Progenitor cell of endocrine pancreas (in vitro differentiated cells): ENCODE measurements around the gene FETUB. TPM values are rescaled to one million over a fixed set of nuclear protein-coding genes. Genes with fewer than 3 reads are reported as not detected.

Experiments
- DNase-seq: peaks from one replicate; pipeline ENCODE4 v3.0.0; 2021; ENCODE audit warnings: low spot score; ENCODE audit not compliant: unreplicated experiment
- H3K27ac Mint-ChIP-seq: 2 replicates; pipeline ENCODE4 v1.8.0; 2021; ENCODE audit warnings: mild to moderate bottlenecking, moderate library complexity, mixed read lengths
- H3K27me3 Mint-ChIP-seq: 2 replicates; pipeline ENCODE4 v1.8.0; 2021; ENCODE audit warnings: mixed read lengths
- H3K36me3 Mint-ChIP-seq: 2 replicates; pipeline ENCODE4 v1.8.0; 2022; ENCODE audit warnings: mixed read lengths; ENCODE audit not compliant: insufficient read depth
- H3K4me1 Mint-ChIP-seq: 2 replicates; pipeline ENCODE4 v1.8.0; 2021; ENCODE audit warnings: low read depth, mixed read lengths
- H3K4me3 Mint-ChIP-seq: 2 replicates; pipeline ENCODE4 v1.8.0; 2021; ENCODE audit warnings: low read depth, mild to moderate bottlenecking, moderate library complexity, mixed read lengths
- H3K9me3 Mint-ChIP-seq: 2 replicates; pipeline ENCODE4 v1.8.0; 2021; ENCODE audit warnings: low read depth, mixed read lengths
- CTCF ChIP-seq: fragments of 200-600 bp; sonication (generic); IDR thresholded peaks from one replicate; pipeline ENCODE4 v1.5.0; 2021; ENCODE audit warnings: antibody characterized with exemption, mild to moderate bottlenecking; ENCODE audit not compliant: unreplicated experiment
- total RNA-seq: library from RNA; stranded (reverse); gene quantifications from 2 replicates; pipeline ENCODE4 v1.2.1, GENCODE V29; 2021

Gene FETUB
- total RNA-seq, 1 donor from 2014 or later = not detected

GRCh38 chr3:186609247-186609868, 30.8 kb upstream of the FETUB start:
- Mint-ChIP-seq H3K4me3 (no peak overlapping the region), H3K9me3 (no peaks in the 10 kb centered on the region)

GRCh38 chr3:186612065-186612464, 28.1 kb upstream of the FETUB start:
- peaks cover 35% of the 10 kb centered on the region for H3K27me3 Mint-ChIP-seq
- no peak for DNase-seq
- peaks cover 5% of the 10 kb centered on the region for H3K4me1 Mint-ChIP-seq

More at GRCh38 chr3:186609247-186609868, 30.8 kb upstream of the FETUB start:
- peaks cover 19% of the 10 kb centered on the region for H3K27me3 Mint-ChIP-seq
- DNase-seq = no peak
- no peak for TF ChIP-seq CTCF
- H3K36me3 Mint-ChIP-seq = no peaks in the 10 kb centered on the region
- no peak overlapping the region for H3K27ac Mint-ChIP-seq
- peaks cover 25% of the 10 kb centered on the region for H3K4me1 Mint-ChIP-seq

GRCh38 chr3:186612721-186613636, 27.2 kb upstream of the FETUB start, which contains the start of gene AHSG:
AHSG (plus strand) TSS chr3:186613060; CDS start chr3:186613142, 82 bp downstream.
- no peaks in the 10 kb centered on the region for H3K36me3 Mint-ChIP-seq
- H3K4me3 Mint-ChIP-seq = no peak within 1 kb of the TSS
- H3K27me3 Mint-ChIP-seq = peaks cover 44% of the 10 kb centered on the region
- DNase-seq = no peak
- H3K4me1 Mint-ChIP-seq = peaks cover 5% of the 10 kb centered on the region
- H3K27ac Mint-ChIP-seq = no peak within 1 kb of the TSS
- no peak for TF ChIP-seq CTCF
- no peaks in the 10 kb centered on the region for H3K9me3 Mint-ChIP-seq

More at GRCh38 chr3:186612065-186612464, 28.1 kb upstream of the FETUB start:
- Mint-ChIP-seq H3K9me3 (no peaks in the 10 kb centered on the region), H3K27ac (no peak overlapping the region), H3K4me3 (no peak overlapping the region), H3K36me3 (no peaks in the 10 kb centered on the region)
- no peak for TF ChIP-seq CTCF

- no peak overlapping the region for H3K4me3 Mint-ChIP-seq
- H3K27me3 Mint-ChIP-seq = peaks cover 52% of the 10 kb centered on the region
- no peak for TF ChIP-seq CTCF
Measured at GRCh38 chr3:186613637-186614265, 26.4 kb upstream of the FETUB start.

GRCh38 chr3:186614266-186614596, 26.0 kb upstream of the FETUB start:
- H3K27ac Mint-ChIP-seq = no peak overlapping the region
- no peak for TF ChIP-seq CTCF
- H3K4me1 Mint-ChIP-seq = peaks cover 5% of the 10 kb centered on the region
- peaks cover 53% of the 10 kb centered on the region for H3K27me3 Mint-ChIP-seq
- H3K36me3 Mint-ChIP-seq = no peaks in the 10 kb centered on the region
- no peak overlapping the region for H3K4me3 Mint-ChIP-seq
- DNase-seq = no peak
- H3K9me3 Mint-ChIP-seq = no peaks in the 10 kb centered on the region

More at GRCh38 chr3:186613637-186614265, 26.4 kb upstream of the FETUB start:
- Mint-ChIP-seq H3K4me1 (peaks cover 5% of the 10 kb centered on the region), H3K36me3 (no peaks in the 10 kb centered on the region), H3K9me3 (no peaks in the 10 kb centered on the region), H3K27ac (no peak overlapping the region)
- no peak for DNase-seq
